ENCODE results near the gene BBOX1.

The BBOX1 gene

GRCh38 chr11:27076121-27076589, 35.5 kb downstream of the BBOX1 start:
- TF ChIP-seq CTCF (IDR thresholded peaks at IDR 0.05; ENCODE audit: low read depth, low read length) (no peak), POLR2A (IDR thresholded peaks at IDR 0.05; ENCODE audit: extremely low read depth, insufficient read length) (no peak), MYC (IDR thresholded peaks at IDR 0.05; ENCODE audit: low read depth, low read length) (no peak)
- TF ChIP-seq, protein P1, sequence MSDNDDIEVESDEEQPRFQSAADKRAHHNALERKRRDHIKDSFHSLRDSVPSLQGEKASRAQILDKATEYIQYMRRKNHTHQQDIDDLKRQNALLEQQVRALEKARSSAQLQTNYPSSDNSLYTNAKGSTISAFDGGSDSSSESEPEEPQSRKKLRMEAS (IDR thresholded peaks at IDR 0.05; ENCODE audit: low read depth, low read length): no peak
- no peak overlapping the region for H3K4me3 ChIP-seq (ENCODE audit: low read depth, low read length)
- DNase-seq (ENCODE audit: low read depth): no peak

DNA sequence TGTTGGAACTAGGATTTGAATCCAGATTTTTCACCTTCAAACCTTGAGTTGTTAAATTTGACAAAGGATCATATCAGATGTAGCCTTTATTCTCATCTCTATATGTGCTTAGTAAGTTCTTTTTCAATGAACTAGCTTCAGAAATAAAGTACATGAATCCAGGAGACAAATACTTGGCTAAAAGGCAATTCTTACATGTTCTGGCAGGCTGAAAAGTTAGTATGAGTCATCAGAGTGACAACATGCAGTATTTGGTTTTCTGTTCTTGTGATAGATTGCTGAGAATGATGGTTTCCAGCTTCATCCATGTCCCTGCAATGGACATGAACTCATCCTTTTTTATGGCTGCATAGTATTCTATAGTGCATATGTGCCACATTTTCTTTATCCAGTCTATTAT, 40.4 kb downstream of the BBOX1 start:
- no peak for DNase-seq (ENCODE audit: low read depth)
- TF ChIP-seq POLR2A (IDR thresholded peaks at IDR 0.05; ENCODE audit: extremely low read depth, insufficient read length): no peak
- TF ChIP-seq, protein P1 (IDR thresholded peaks at IDR 0.05; ENCODE audit: low read depth, low read length): no peak
- no peak for TF ChIP-seq CTCF (IDR thresholded peaks at IDR 0.05; ENCODE audit: low read depth, low read length)
- TF ChIP-seq MYC (IDR thresholded peaks at IDR 0.05; ENCODE audit: low read depth, low read length): no peak
- no peak overlapping the region for H3K4me3 ChIP-seq (ENCODE audit: low read depth, low read length)

- no peak overlapping the region for H3K4me3 ChIP-seq (ENCODE audit: low read depth, low read length)
- DNase-seq (ENCODE audit: low read depth): no peak
- TF ChIP-seq MYC (IDR thresholded peaks at IDR 0.05; ENCODE audit: low read depth, low read length) (no peak), POLR2A (IDR thresholded peaks at IDR 0.05; ENCODE audit: extremely low read depth, insufficient read length) (no peak), CTCF (IDR thresholded peaks at IDR 0.05; ENCODE audit: low read depth, low read length) (no peak)
- TF ChIP-seq, protein P1 (IDR thresholded peaks at IDR 0.05; ENCODE audit: low read depth, low read length): no peak
Observed at GRCh38 chr11:27083241-27083640, 42.6 kb downstream of the BBOX1 start.

GRCh38 chr11:27083782-27084181, 43.2 kb downstream of the BBOX1 start:
- no peak for TF ChIP-seq CTCF (IDR thresholded peaks at IDR 0.05; ENCODE audit: low read depth, low read length)
- no peak for DNase-seq (ENCODE audit: low read depth)
- H3K4me3 ChIP-seq (ENCODE audit: low read depth, low read length): no peak overlapping the region

- TF ChIP-seq, protein P1 (IDR thresholded peaks at IDR 0.05; ENCODE audit: low read depth, low read length): no peak
- TF ChIP-seq MYC (IDR thresholded peaks at IDR 0.05; ENCODE audit: low read depth, low read length) (no peak), POLR2A (IDR thresholded peaks at IDR 0.05; ENCODE audit: extremely low read depth, insufficient read length) (no peak), CTCF (IDR thresholded peaks at IDR 0.05; ENCODE audit: low read depth, low read length) (no peak)
- no peak overlapping the region for H3K4me3 ChIP-seq (ENCODE audit: low read depth, low read length)
- no peak for DNase-seq (ENCODE audit: low read depth)
Observed at GRCh38 chr11:27084518-27084917, 43.9 kb downstream of the BBOX1 start.

- no peak for DNase-seq (ENCODE audit: low read depth)
- H3K4me3 ChIP-seq (ENCODE audit: low read depth, low read length): no peak overlapping the region
- TF ChIP-seq CTCF (IDR thresholded peaks at IDR 0.05; ENCODE audit: low read depth, low read length) (no peak), POLR2A (IDR thresholded peaks at IDR 0.05; ENCODE audit: extremely low read depth, insufficient read length) (no peak), MYC (IDR thresholded peaks at IDR 0.05; ENCODE audit: low read depth, low read length) (no peak)
- TF ChIP-seq, protein P1 (IDR thresholded peaks at IDR 0.05; ENCODE audit: low read depth, low read length): no peak
Observed at GRCh38 chr11:27085111-27085510, 44.5 kb downstream of the BBOX1 start.

All from NB4 (cell line).